Glomerular visceral epithelial cell (primary cell): ENCODE data around the gene ZNF541.

Source experiments
- DNase-seq: peaks from one replicate; pipeline ENCODE4 v3.0.0-alpha.2; 2016; ENCODE audit errors: extremely low spot score

The ZNF541 gene, protein sequence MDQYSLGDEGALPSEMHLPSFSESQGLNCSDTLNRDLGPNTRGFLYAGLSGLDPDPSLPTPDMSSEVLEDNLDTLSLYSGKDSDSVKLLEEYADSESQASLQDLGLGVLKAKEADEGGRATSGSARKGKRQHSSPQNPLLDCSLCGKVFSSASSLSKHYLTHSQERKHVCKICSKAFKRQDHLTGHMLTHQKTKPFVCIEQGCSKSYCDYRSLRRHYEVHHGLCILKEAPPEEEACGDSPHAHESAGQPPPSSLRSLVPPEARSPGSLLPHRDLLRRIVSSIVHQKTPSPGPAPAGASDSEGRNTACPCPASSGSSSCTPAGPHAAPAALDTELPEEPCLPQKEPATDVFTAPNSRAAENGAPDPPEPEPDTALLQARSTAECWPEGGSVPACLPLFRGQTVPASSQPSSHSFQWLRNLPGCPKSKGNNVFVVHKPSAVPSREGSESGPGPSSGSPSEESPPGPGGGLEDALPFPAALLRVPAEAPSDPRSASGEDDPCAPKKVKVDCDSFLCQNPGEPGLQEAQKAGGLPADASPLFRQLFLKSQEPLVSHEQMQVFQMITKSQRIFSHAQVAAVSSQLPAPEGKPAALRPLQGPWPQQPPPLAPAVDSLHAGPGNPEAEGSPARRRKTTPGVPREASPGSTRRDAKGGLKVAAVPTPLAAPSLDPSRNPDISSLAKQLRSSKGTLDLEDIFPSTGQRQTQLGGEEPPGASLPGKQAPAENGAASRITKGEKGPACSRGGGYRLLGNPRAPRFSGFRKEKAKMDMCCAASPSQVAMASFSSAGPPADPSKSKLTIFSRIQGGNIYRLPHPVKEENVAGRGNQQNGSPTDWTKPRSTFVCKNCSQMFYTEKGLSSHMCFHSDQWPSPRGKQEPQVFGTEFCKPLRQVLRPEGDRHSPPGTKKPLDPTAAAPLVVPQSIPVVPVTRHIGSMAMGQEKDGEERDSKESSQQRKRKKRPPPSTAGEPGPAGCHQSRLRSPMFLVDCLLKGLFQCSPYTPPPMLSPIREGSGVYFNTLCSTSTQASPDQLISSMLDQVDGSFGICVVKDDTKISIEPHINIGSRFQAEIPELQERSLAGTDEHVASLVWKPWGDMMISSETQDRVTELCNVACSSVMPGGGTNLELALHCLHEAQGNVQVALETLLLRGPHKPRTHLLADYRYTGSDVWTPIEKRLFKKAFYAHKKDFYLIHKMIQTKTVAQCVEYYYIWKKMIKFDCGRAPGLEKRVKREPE (N-terminal part only)

DNA sequence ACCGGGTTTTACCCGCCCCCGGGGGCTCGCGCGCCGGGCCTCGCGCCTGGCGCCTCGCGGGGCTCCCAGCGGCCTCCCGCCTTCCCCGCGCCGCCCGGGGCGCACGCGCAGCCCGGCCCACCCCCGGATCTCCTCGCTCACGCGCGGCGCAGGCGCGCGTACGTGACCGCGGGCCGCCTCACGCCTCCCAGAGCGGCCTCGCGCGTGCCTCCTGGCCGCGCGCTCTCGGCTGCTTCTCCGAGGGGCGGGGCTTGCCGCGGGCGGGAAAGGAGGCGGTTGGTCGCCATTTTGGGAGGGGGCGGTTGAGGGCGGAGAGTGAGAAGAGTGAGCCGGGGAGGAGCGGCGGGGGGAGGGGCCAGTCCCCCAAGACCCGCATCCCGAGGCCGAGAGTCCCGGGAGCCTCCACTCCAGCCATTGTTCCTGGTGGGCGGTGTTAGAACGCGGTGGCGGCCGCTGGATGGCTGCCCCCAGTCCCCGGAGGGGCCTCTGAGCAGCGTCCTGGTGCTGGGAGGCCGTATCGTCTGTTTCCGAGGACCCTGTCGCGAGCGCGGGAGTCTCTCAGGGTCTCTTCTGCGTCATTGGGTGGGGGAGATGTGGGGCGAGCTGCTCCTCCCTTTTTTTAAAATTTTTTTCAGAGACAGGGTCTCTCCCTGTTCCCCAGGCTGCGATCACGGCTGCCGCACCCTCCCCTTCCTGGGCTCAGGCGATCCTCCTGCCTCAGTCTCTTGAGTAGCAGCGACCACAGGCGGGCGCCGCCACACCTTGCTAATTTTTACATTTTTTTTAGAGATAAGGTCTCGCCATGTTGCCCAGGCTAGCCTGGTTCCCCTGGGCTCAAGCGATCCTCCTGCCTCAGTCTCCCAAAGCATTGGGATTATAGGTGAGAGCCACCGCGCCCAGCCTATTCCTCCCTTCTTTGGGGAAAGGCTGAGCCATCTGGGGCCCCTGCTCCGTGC lies at the start of gene ZNF541:
ZNF541 (minus strand) TSS at position 78 of the 956 bp plus-strand sequence. CDS start 17,292 bp downstream, outside the sequence.
- DNase-seq: no peak

DNA sequence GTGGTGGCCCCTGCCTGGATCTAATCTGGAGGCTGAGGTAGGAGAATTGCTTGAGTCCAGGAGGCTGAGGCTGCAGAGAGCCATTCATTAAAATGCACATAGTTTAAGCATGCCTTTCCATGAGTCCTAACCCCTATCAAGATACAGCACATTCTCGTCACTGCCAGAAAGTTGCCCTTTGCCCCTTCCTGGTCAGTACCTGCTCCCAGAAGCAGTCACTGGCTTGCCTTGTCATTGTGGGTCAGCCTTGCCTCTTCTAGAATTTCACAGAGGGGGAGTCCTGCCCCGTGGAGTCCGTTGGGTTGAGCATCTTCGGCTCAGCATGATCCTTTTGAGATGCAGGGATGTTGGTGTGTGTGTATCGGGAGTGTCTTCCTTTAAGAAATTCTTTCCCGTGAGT lies 46.8 kb upstream of the ZNF541 start:
- no peak for DNase-seq

DNA sequence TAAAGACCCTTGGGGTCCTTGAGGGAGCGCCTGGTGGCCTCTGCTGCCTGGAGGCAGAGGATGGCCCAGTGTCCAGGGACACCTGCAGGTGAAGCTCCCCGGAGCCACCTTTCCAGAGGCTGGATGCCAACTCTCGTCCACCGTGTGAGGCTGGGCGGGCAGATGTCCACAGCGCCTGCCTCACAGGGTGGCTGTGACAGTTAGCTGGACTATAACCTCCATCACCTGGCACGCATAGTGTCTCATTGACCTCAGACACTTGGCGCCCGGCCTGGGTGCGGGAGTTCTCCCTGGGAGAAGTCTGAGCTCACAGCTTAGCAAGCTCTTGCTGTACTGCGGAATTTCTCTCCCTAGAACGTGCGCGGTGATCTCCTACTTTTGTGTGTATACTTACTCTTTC lies 45.8 kb upstream of the ZNF541 start:
- DNase-seq: peak; percentile 78

DNA sequence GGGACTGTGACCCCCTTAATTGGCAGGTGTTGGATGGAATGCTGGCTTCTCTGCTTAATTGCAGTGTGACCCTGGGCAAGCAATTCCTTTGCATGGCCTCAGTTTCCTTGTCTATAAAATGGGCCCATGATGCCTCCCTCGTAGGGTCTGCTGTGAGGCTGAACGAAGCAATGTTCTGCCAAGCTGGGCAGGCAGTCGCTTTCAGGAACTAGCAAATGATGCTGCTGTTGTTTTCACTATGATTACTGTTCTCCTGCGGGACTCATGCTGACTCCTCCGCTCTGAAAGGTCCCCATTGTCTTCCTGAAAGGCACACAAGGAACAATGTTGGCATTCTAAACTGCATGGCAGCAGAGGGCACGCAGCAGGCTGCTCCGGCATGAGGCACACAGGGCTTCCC lies 42.8 kb upstream of the ZNF541 start:
- DNase-seq: no peak

DNA sequence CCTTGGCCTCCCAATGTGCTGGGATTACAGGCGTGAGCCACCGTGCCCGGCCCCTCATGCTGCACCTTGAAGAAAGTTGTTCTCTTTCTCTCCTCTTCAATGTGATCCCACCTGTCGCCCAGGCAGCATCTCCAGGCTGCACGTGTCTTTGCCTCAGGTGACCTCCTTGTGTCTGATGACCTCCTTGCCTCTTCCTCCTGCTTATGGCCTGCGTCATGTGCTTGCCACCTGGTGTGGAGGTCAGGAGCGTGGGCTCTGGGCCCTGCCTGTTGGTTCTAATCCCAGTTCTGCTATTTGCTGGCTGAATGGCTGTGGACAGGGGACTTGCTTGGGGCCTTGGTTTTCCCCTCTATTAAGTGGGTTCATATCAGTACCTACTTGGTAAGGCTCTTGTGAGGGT lies 42.3 kb upstream of the ZNF541 start:
- DNase-seq: no peak

DNA sequence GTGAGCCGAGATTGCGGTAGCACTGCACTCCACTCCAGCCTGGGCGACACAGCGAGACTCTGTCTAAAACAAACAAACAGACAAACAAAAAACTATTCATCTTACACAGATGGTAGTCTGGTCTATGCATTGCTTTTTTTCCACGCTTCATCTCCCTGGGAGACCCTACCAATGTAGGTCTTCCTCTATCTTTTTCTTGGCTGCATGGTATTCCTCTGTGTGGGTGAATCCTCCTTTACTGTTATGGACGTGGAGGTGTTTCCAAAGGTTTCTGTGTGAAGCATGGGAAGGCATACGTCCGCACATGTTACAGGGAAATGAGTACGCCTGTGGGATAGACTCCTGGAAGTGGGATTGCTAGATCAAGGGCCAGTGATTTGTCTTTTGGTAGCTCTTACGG lies 41.6 kb upstream of the ZNF541 start:
- DNase-seq: no peak

DNA sequence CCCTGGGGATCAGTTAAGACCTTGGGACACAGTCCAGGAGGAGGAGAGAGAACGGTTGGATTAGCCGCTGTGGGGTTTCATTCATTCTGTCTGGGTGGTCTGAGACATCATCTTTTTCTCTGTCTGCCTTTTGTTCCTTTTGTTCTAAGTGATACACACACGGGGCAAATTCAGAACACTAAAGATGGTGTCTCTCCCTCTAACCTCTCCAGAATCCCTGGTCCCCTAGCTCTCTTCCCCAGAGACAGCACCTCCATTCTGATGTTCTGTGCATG lies 41.0 kb upstream of the ZNF541 start:
- DNase-seq: no peak

DNA sequence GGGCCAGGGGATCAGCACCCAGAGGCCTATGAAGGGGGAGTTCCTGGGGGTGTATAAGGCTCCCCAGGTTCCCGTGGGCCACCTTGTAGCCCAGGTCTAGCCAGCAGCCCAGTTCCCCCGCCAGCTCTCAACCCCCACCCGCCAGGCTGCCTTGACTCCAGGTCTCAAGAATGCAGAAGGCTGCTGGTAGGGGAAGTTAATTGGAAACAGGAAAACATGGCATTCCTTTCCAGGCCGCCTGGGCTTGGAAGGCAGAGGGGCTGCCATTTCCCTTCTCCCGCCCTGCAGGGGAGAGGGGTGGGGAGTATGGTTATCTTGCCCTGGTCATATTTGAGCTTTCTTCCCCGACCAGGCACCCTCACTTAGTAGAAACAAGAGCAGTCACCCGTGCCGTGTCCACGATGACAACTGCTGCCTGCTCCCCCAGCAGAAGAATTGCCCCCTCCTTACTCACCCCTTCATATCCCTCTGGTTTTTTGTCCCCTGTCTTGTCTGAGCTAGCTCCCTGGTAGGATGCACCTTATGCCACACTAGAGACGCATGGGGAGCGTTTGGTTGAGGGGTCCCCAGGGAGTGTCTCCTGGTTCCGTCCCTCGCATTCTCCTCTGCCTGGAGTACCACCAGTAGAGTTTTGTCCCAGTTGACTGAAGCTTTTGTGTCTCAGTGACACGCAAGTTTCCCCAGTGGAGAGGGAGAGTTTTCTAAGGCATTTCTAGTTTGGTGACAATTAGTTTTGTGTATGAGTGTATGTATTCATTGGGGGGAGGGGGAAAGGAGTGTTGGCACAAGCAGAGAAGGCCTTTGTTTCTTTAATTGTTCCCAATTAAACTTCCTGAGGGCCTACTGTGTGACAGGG lies 40.4 kb upstream of the ZNF541 start:
- peak; percentile 63 for DNase-seq

DNA sequence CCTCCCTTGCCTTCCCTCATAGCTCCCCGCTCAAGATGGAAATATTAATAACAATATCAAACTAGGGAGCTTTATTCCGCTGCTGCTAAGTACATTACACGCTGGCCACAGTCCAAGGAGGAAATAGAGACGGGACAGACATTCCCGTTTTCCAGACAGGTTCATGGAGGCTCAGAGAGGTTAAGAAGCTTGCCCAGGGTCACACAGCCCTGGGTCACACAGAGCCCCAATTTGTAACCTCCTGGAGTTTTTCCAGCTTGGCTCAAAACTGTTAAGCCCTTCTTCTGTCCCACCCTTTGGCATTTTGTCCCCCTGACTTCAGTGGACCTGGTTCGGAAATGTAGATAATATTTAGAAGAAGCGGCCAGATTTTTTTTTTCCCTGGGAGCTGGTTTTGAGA lies 38.0 kb upstream of the ZNF541 start:
- no peak for DNase-seq

DNA sequence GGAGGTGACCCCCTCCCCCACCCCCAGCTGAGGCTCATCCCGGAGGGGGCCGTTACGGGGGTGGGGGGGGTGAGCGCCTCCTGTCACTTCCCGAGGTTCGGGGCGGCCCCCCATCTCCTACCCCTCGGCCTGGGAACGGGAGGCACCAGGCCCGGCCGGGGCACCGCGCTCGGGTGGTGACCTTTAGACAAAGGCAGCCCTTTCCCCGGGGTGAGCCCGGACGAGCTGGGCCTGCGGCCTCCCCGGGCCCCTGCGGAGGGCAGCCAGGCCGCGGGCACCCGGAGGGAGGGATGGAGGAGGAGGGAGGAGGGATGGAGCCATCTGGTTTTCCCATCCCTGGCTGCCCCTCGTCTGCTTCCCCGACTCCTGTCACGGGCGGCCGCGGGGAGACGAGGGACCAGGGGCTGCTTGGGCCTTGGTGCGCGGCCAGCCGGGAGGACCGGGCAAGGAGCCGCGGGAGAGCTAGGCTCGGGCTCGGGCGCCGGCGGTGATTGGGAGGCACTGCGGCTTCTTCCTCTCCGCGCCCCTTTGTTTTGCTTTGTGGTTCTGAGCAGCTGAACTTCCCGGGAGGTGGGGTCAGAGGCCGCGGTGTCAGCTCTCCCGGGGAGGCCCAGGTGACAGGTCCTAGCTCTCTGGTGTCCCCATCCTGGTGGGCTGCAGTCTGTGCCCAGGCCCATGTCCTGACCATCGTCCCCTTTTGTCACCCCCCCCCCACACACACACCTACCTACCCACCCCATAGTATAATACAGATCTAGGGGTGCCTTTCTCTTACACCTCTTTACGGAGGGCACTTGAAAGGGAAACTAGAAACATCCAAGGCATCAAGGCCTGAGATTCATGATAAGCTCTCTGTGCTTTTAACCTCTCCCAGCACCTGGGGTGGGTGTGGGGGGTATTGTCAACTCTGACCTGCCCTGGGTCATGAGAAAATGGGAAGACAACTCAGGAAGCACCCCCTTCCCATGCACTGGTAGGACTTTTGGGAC lies 37.3 kb upstream of the ZNF541 start:
- DNase-seq: peak; percentile 66

DNA sequence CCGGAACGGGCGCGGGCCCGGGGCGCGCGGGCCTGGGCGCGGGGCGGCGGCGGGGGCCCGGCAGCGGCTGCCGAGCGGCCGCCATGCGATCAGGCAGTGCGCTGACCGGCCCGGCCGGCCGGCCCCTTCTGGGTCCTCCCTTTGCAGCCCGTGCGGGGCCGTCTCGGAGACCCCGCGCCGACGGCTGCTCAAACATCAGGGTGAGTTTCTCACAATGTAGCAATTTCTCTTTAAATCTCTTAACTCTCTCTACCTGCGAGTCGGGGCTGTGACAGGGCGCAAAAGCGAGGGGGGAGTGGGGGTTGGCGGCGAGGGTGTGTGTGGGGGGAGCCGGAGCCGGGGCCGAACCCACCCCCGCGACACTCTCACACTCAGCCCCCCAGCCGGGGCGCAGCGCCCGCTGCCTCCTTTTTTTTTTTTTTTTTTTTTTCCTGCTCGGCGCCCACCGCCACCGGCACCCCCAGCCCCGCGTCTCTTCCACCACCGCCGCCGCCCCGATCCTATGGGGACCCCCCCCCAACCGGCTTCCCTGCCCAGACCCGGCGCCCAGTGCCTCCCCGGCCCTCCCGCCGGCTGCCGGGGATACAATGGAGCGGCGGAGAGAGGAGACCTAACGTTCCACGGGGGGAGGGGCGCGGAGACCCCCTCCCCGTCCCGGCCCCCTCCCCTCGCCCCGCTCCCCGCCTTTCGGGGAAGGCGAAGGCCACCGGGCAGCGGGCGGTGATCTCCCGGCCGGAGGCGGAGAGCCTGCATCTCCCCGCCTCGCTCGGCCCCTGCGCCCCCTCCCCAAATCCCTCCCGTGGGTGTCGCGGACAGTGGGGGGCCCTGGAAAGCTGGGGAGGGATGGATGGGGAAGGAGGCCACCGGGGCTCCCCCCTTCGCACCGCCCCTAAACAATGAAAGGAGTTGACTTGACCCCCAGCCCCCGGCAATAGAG lies 36.3 kb upstream of the ZNF541 start, which contains the start of gene BICRA:
BICRA (plus strand) TSS at position 166 of the 937 bp plus-strand sequence. CDS start 64,441 bp downstream, outside the sequence.
- peak; percentile 88 for DNase-seq

DNA sequence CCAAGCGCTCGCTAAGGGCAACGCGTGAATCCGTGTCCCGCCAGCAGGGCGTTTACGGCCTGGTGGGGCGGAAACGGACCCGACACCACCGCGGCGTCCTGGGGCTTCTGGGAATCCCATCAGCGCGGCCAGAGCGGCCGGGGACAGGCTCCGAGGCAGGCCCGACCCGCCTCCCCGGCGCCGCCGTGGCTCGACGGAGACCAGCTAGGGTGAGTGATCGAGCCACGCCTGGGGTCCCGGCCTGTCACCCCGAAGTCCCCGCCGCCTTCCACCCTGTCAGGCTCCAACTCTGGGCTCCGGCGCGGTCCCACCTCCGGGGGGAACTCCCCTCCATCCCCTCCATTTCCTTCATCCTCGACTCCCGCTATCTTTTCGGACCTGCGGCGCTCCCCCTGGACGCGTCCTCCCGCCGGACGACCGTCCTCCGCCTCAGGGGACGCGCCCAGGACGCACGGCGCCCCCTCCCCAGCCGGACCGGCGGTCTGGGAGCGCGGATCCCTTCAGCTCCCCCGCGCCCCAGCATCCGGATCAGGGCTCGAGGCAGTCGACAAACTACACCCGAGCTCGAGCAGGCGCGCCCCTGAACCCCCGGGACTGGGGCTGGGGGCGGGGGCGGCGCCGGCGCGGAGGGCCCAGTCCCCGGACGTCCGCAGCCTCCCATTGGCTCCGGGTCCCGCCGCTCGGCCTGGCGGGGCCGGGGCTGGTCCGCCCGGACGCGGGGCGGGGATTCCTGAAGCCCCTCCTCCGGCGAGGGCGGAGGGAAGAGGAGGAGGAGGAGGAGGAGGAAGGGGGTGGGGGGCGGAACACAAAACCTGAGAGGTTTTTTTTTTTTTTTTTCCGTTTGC lies 35.3 kb upstream of the ZNF541 start:
- peak; percentile 98 for DNase-seq

DNA sequence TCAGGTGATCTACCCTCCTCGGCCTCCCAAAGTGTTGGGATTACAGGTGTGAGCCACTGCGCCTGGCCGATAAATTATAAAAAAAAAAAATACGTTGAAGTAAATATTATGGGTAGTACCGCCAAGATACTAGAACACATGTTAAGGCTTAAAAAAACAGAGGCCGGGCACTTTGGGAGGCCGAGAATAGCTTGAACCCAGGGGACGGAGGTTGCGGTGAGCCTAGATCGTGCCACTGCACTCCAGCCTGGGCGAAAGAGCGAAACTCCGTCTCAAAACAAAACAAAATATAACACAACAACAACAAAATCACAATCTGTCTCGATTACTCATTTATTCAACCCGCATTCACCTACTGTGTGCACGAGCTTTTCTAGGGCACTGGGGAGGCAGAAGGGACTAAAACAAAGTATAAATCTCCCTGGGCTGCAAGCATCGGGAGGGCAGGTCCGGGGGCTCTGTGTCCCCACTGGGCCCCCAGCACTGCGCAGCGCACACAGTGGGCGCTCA lies 34.7 kb upstream of the ZNF541 start:
- no peak for DNase-seq

DNA sequence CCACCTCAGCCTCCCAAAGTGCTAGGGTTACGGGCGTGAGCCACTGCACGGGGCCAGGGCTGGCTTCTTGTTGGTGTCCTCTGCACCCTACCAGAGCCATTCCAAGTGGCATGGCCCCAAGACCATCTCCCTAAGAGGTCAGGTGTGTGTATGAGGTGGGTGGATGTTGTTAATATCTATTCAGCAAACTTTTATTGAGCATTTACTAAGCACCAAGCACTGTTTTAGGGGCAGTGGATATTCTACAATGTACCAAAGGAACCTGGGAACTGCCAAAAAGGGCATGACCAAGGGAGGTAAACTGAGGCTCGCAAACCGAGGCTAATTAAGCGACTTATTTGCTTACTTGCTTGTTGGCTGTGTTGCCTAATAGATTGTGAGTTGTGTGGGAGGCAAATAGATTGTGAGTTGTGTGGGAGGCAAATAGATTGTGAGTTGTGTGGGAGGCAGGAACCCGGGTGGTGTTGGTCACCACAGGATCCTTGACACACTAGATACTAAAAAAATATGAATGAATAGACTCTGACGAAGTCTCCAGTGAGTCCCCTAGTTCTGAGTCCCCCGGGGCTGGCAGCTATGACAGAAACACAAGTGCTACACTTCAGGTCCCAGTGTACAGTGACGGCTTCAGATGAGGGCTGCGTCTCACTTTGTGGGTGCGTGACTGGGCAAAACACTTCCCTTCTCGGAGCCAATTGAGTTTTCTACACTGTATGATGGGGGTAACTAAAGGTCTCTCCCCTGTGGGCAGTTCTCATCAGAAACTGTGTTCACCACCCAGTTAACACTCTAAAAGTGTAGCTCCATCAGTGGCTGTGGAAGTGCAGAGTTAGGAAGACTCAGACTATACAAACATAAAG lies 31.0 kb upstream of the ZNF541 start:
- DNase-seq: no peak

DNA sequence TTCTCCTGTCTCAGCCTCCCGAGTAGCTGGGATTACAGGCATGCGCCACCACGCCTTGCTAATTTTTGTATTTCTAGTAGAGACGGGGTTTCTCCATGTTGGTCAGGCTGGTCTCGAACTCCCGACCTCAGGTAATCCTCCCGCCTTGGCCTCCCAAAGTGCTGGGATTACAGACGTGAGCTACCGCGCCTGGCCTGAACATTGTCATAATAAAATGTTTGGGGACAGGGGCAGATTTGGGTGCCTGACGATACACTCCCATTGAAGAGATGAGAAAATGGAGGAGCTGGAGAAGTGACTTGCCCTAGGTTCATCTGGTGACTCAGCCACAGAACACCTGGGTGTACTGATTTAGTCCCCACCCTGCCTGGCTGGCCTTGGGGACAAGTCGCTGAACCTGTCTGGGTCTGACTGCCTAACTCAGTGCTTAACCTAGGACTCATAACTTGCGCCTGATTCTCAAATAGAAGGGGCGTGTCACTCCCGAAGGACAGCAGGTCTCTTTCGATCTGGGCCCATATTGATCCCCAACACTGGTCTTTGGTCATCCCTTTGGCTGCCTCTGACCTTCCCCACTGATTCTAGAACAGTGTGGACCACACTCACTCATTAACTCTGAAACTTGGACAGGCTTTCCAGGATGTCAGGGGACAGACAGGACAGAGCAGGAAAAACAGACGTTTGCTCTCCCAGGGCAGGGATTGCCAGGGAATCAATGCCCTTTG lies 28.4 kb upstream of the ZNF541 start:
- no peak for DNase-seq
